ENCODE data around the gene PHF21B. TPM values are rescaled to one million over a fixed set of nuclear protein-coding genes. Genes with fewer than 3 reads are reported as not detected.

The PHF21B gene
- total RNA-seq, 4 donors from 2014 or later = 0.17 to 0.62 TPM; not detected in 2

DNA sequence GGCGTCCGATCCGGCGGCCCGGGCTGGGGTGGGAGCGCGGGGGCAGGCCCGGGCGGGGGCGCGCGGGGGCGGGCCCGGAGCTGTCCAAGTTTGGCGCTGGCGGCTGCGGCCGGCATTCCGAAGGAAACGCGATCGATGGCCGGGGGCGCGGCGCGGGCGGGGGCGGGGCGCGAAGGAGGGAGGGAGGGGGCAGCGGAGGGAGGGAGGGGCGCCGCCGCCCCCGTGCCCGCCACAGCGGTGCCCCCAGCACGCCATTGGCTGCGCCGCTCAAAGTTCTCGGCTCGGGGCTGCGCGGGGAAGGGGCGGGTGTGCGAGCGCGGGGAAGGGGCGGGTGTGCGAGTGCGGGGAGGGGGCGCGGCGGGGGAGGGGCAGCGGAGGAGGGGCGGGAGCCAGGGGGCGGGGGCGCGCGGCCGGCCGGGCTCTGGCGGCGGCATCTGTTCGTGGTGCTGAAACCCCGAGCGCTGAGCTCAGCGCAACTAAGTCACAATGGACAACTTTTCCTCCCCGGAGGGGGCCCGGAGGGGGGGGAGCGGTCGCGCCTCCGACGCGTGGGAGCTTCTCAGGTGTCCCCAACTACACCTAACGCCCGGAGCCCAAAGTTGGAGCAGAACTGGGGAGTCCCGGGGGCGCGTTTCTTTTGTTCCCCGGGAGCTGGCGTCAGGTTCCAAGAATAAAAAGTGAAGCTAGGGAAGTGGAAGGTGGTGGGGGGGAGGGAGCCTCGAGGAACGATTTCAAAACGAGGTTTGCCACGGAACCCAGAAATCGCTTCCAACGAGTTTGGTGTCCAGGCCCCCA lies 2.2 kb downstream of the PHF21B start:
- H3K4me3 ChIP-seq (ENCODE audit: low read depth, poor library complexity, severe bottlenecking) = peak overlapping the region; percentile 4
- no peak for DNase-seq (ENCODE audit: low spot score in 2 of 2)
- WGBS, 2 donors = 0 to 1% methylated on average over 17 to 43 of the region's 90 CpGs
- TF ChIP-seq, protein P1, sequence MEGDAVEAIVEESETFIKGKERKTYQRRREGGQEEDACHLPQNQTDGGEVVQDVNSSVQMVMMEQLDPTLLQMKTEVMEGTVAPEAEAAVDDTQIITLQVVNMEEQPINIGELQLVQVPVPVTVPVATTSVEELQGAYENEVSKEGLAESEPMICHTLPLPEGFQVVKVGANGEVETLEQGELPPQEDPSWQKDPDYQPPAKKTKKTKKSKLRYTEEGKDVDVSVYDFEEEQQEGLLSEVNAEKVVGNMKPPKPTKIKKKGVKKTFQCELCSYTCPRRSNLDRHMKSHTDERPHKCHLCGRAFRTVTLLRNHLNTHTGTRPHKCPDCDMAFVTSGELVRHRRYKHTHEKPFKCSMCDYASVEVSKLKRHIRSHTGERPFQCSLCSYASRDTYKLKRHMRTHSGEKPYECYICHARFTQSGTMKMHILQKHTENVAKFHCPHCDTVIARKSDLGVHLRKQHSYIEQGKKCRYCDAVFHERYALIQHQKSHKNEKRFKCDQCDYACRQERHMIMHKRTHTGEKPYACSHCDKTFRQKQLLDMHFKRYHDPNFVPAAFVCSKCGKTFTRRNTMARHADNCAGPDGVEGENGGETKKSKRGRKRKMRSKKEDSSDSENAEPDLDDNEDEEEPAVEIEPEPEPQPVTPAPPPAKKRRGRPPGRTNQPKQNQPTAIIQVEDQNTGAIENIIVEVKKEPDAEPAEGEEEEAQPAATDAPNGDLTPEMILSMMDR (IDR thresholded peaks at IDR 0.05) = no peak
- no peak for TF ChIP-seq POLR2A (IDR thresholded peaks at IDR 0.05)
- intact Hi-C loops (cut with DNase I; ENCODE audit: low total_unique reads) = no loop called here

DNA sequence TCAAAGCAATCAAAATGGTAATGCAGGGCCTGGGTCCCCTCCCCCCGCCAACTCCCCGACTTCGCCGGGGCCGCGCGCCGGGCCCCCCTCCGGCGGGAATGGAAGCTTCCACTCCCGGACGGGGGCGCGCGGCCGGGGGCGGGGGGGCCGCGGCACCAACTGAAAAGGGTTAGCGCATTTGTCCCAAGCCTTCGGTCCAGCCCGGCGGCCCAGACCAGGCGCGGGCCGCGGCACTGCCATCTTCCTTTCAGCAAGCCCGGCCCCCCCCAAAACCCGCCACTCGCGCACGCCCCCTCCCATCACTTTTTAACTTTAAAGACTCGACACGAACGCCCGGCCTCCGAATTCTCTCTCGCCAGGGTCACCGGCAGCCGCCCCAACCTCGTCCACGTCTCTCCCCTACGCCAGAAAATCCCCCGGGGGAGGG lies 2.8 kb downstream of the PHF21B start:
- TF ChIP-seq, protein P1 (IDR thresholded peaks at IDR 0.05) = no peak
- no peak for TF ChIP-seq POLR2A (IDR thresholded peaks at IDR 0.05)
- 1 to 2% methylated on average over 35 of the region's 44 CpGs for WGBS, 2 donors
- intact Hi-C loops (cut with DNase I; ENCODE audit: low total_unique reads) = no loop called here
- no peak overlapping the region for H3K4me3 ChIP-seq (ENCODE audit: low read depth, poor library complexity, severe bottlenecking)
- DNase-seq (ENCODE audit: low spot score in 2 of 2) = no peak

GRCh38 chr22:45006111-45006963 lies 3.5 kb downstream of the PHF21B start:
- WGBS, 2 donors = 7 to 9% methylated on average over 21 of the region's 21 CpGs
- no peak for DNase-seq (ENCODE audit: low spot score in 2 of 2)
- no peak overlapping the region for H3K4me3 ChIP-seq (ENCODE audit: low read depth, poor library complexity, severe bottlenecking)
- TF ChIP-seq, protein P1 (IDR thresholded peaks at IDR 0.05) = no peak
- no peak for TF ChIP-seq POLR2A (IDR thresholded peaks at IDR 0.05)
- intact Hi-C loops (cut with DNase I; ENCODE audit: low total_unique reads) = no loop called here

GRCh38 chr22:45001653-45002052 lies 8.2 kb downstream of the PHF21B start:
- WGBS, 2 donors = 92 to 93% methylated on average over 15 of the region's 15 CpGs
- no peak for DNase-seq (ENCODE audit: low spot score in 2 of 2)
- H3K4me3 ChIP-seq (ENCODE audit: low read depth, poor library complexity, severe bottlenecking) = no peak overlapping the region
- TF ChIP-seq, protein P1 (IDR thresholded peaks at IDR 0.05) = no peak
- TF ChIP-seq POLR2A (IDR thresholded peaks at IDR 0.05) = no peak
- intact Hi-C loops (cut with DNase I; ENCODE audit: low total_unique reads) = no loop called here

- DNase-seq (ENCODE audit: low spot score in 2 of 2) = no peak
- intact Hi-C loops (cut with DNase I; ENCODE audit: low total_unique reads) = no loop called here
- TF ChIP-seq, protein P1 (IDR thresholded peaks at IDR 0.05) = no peak
- TF ChIP-seq POLR2A (IDR thresholded peaks at IDR 0.05) = no peak
- no peak overlapping the region for H3K4me3 ChIP-seq (ENCODE audit: low read depth, poor library complexity, severe bottlenecking)
- 89% methylated on average over 14 of the region's 14 CpGs for WGBS, 2 donors
These were observed 9.5 kb downstream of the PHF21B start for GRCh38 chr22:45000330-45000729.
